NCI-H2196 (cell line): ENCODE data around the gene ACVR1B.

Source experiments
- DNase-seq: peaks from one replicate; lab custom pipeline; 2025; ENCODE audit not compliant: unreplicated experiment; lab: John Stamatoyannopoulos, UW

Gene ACVR1B

GRCh38 chr12:51942501-51943000 is 8.9 kb upstream of the ACVR1B start:
- no peak for DNase-seq

- no peak for DNase-seq
These were observed 8.2 kb upstream of the ACVR1B start for GRCh38 chr12:51943346-51943745.

- no peak for DNase-seq
These were observed 6.8 kb upstream of the ACVR1B start for GRCh38 chr12:51944608-51945233.

- DNase-seq: no peak
These were observed 4.1 kb upstream of the ACVR1B start for GRCh38 chr12:51947246-51947996.

- DNase-seq: no peak
These were observed 3.4 kb upstream of the ACVR1B start for GRCh38 chr12:51948066-51948465.

GRCh38 chr12:51949342-51950030 is 2.0 kb upstream of the ACVR1B start:
- DNase-seq: no peak

- no peak for DNase-seq
These were observed 759 bp upstream of the ACVR1B start for GRCh38 chr12:51950682-51951198.

GRCh38 chr12:51951843-51952722 is 584 bp downstream of the ACVR1B start:
- DNase-seq: no peak

GRCh38 chr12:51953089-51953488 is 1.6 kb downstream of the ACVR1B start:
- DNase-seq: no peak

- no peak for DNase-seq
These were observed 2.4 kb downstream of the ACVR1B start for GRCh38 chr12:51953864-51954263.

GRCh38 chr12:51954561-51955361 is 3.3 kb downstream of the ACVR1B start:
- DNase-seq: peak; percentile 27

GRCh38 chr12:51955702-51956101 is 4.2 kb downstream of the ACVR1B start:
- no peak for DNase-seq

GRCh38 chr12:51958542-51958941 is 7.0 kb downstream of the ACVR1B start:
- no peak for DNase-seq

GRCh38 chr12:51959211-51959610 is 7.7 kb downstream of the ACVR1B start:
- DNase-seq: no peak

- DNase-seq: no peak
These were observed 8.4 kb downstream of the ACVR1B start for GRCh38 chr12:51959921-51960320.

GRCh38 chr12:51960488-51960887 is 9.0 kb downstream of the ACVR1B start:
- no peak for DNase-seq

GRCh38 chr12:51960890-51961289 is 9.4 kb downstream of the ACVR1B start:
- no peak for DNase-seq

GRCh38 chr12:51961834-51962233 is 10.3 kb downstream of the ACVR1B start:
- DNase-seq: no peak

- no peak for DNase-seq
These were observed 11.2 kb downstream of the ACVR1B start for GRCh38 chr12:51962737-51963136.

- no peak for DNase-seq
These were observed 12.0 kb downstream of the ACVR1B start for GRCh38 chr12:51963477-51963876.
